ENCODE measurements around the gene CYP26A1.

The CYP26A1 gene

GRCh38 chr10:93032809-93033137 is 40.9 kb upstream of the CYP26A1 start:
- H3K9ac ChIP-seq (ENCODE audit: low read depth, low read length, poor library complexity, severe bottlenecking) = no peak overlapping the region
- no peak for TF ChIP-seq CTCF (conservative IDR thresholded peaks at IDR 0.05; ENCODE audit: low read length)
- no peak for TF ChIP-seq EZH2phosphoT487 (IDR thresholded peaks at IDR 0.05; ENCODE audit: borderline replicate concordance)
- H3K9me3 ChIP-seq (ENCODE audit: insufficient read depth, low read depth, low read length) = no peaks in the 10 kb centered on the region
- H3K9me2 ChIP-seq (replicated peaks; ENCODE audit: low read depth, low read length) = no peaks in the 10 kb centered on the region
- H3K4me3 ChIP-seq (ENCODE audit: low read length, poor library complexity, severe bottlenecking) = no peak overlapping the region
- no peaks in the 10 kb centered on the region for H3K27me3 ChIP-seq (ENCODE audit: insufficient read depth, low read length, poor library complexity, severe bottlenecking)
- no peak overlapping the region for H3K4me2 ChIP-seq (ENCODE audit: low read depth, low read length, poor library complexity, severe bottlenecking)
- H3K79me2 ChIP-seq (ENCODE audit: insufficient read depth, low read length) = no peaks in the 10 kb centered on the region
- H3F3A ChIP-seq (ENCODE audit: low read depth) = no peaks in the 10 kb centered on the region
- no peaks in the 10 kb centered on the region for H3K36me3 ChIP-seq (ENCODE audit: insufficient read depth, low read length)
- no peaks in the 10 kb centered on the region for H3K4me1 ChIP-seq (ENCODE audit: insufficient read depth, low read length, poor library complexity, severe bottlenecking)
- H2AFZ ChIP-seq (ENCODE audit: low read length) = no peak overlapping the region
- H4K20me1 ChIP-seq (ENCODE audit: insufficient read depth, low read length, poor library complexity, severe bottlenecking) = no peaks in the 10 kb centered on the region

GRCh38 chr10:93034426-93034825 is 39.3 kb upstream of the CYP26A1 start:
- Histone ChIP-seq H4K20me1 (ENCODE audit: insufficient read depth, low read length, poor library complexity, severe bottlenecking) (no peaks in the 10 kb centered on the region), H3K4me2 (ENCODE audit: low read depth, low read length, poor library complexity, severe bottlenecking) (no peak overlapping the region), H3K9me2 (replicated peaks; ENCODE audit: low read depth, low read length) (no peaks in the 10 kb centered on the region), H3K4me1 (ENCODE audit: insufficient read depth, low read length, poor library complexity, severe bottlenecking) (no peaks in the 10 kb centered on the region), H3K27me3 (ENCODE audit: insufficient read depth, low read length, poor library complexity, severe bottlenecking) (no peaks in the 10 kb centered on the region), H2AFZ (ENCODE audit: low read length) (no peak overlapping the region), H3K79me2 (ENCODE audit: insufficient read depth, low read length) (no peaks in the 10 kb centered on the region), H3K9me3 (ENCODE audit: insufficient read depth, low read depth, low read length) (no peaks in the 10 kb centered on the region), H3K36me3 (ENCODE audit: insufficient read depth, low read length) (no peaks in the 10 kb centered on the region), H3K9ac (ENCODE audit: low read depth, low read length, poor library complexity, severe bottlenecking) (no peak overlapping the region), H3F3A (ENCODE audit: low read depth) (no peaks in the 10 kb centered on the region), H3K4me3 (ENCODE audit: low read length, poor library complexity, severe bottlenecking) (no peak overlapping the region)
- TF ChIP-seq CTCF (conservative IDR thresholded peaks at IDR 0.05; ENCODE audit: low read length) (no peak), EZH2phosphoT487 (IDR thresholded peaks at IDR 0.05; ENCODE audit: borderline replicate concordance) (no peak)

- Histone ChIP-seq H3K36me3 (ENCODE audit: insufficient read depth, low read length) (no peaks in the 10 kb centered on the region), H3F3A (ENCODE audit: low read depth) (no peaks in the 10 kb centered on the region), H2AFZ (ENCODE audit: low read length) (no peak overlapping the region)
Observed at GRCh38 chr10:93039110-93039509, 34.6 kb upstream of the CYP26A1 start.

More at GRCh38 chr10:93039110-93039509, 34.6 kb upstream of the CYP26A1 start:
- Histone ChIP-seq H4K20me1 (ENCODE audit: insufficient read depth, low read length, poor library complexity, severe bottlenecking) (no peaks in the 10 kb centered on the region), H3K9me3 (ENCODE audit: insufficient read depth, low read depth, low read length) (no peaks in the 10 kb centered on the region), H3K4me2 (ENCODE audit: low read depth, low read length, poor library complexity, severe bottlenecking) (no peak overlapping the region), H3K9ac (ENCODE audit: low read depth, low read length, poor library complexity, severe bottlenecking) (no peak overlapping the region), H3K9me2 (replicated peaks; ENCODE audit: low read depth, low read length) (no peaks in the 10 kb centered on the region), H3K4me1 (ENCODE audit: insufficient read depth, low read length, poor library complexity, severe bottlenecking) (no peaks in the 10 kb centered on the region), H3K4me3 (ENCODE audit: low read length, poor library complexity, severe bottlenecking) (no peak overlapping the region), H3K27me3 (ENCODE audit: insufficient read depth, low read length, poor library complexity, severe bottlenecking) (no peaks in the 10 kb centered on the region), H3K79me2 (ENCODE audit: insufficient read depth, low read length) (no peaks in the 10 kb centered on the region)
- TF ChIP-seq CTCF (conservative IDR thresholded peaks at IDR 0.05; ENCODE audit: low read length) = no peak
- TF ChIP-seq EZH2phosphoT487 (IDR thresholded peaks at IDR 0.05; ENCODE audit: borderline replicate concordance) = no peak

Data from Loucy (cell line).